Brain microvascular endothelial cell (primary cell): ENCODE data around the gene BMP8B.
A peak's percentile ranks its signal among the peaks of the same experiment; 100 is the strongest.

Experiments
- DNase-seq: peaks from one replicate; pipeline ENCODE4 v3.0.0-alpha.2; 2020
- H3K27ac ChIP-seq: fragments of 250-450 bp; sonication (Bioruptor Pico); 2 replicates; pipeline ENCODE4 v1.5.1; 2020; ENCODE audit warnings: mild to moderate bottlenecking, moderate library complexity
- H3K27me3 ChIP-seq: fragments of 250-450 bp; sonication (Bioruptor Pico); replicated peaks from 2 replicates; pipeline ENCODE4 v1.5.1; 2020; ENCODE audit warnings: mild to moderate bottlenecking
- H3K36me3 ChIP-seq: fragments of 250-450 bp; sonication (Bioruptor Pico); replicated peaks from 2 replicates; pipeline ENCODE4 v1.5.1; 2020; ENCODE audit warnings: mild to moderate bottlenecking
- H3K4me3 ChIP-seq: 2 replicates; pipeline ENCODE4 v1.5.1; 2011; ENCODE audit warnings: low read depth, mild to moderate bottlenecking, control low read depth, low read length, moderate library complexity
- in situ Hi-C: cut with HindIII; loops from 2 replicates; pipeline ENCODE4 v1.10.0; 2017; ENCODE audit warnings: low sequenced_read_pairs, low pct_ligation_motif_present
- TF ChIP-seq, protein P1 (sequence below): IDR thresholded peaks from 2 replicates; pipeline ENCODE4 v1.5.1; 2011; ENCODE audit warnings: low read depth, mild to moderate bottlenecking, moderate library complexity, low read length, control low read depth, inconsistent platforms; ENCODE audit errors: missing control alignments

The BMP8B gene

DNA sequence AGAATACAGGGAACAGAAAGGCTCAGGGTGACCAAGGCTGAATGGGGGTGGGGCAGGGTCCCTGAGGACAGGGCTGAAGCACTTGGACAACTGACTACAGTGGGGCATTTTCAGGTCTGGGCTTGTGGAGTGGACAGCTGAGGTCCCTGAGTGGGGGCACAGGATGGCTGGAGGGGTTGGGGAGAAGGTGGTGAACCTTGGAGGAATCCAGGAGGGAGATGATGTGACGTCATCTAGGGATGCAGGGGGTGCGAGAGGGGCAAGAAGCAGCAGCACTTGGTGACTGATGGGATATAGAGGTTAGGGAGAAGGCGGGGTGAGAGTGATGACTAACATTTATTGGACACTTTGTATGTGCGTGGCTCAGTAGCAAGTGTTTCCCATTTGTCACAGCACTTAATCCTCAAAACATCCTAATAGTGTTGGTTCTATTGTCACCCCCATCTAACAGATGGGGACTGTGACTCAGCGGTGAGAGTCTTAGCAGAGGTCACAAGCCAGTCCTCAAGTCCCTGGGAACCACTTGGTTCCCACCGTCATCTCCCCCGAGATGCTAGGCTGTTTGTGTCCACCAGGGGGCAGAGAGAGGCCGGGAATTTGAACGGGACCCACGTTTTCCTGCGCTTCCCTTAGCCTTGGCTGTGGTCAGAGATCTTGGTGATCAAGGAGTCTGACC, 27.9 kb upstream of the BMP8B start:
- in situ Hi-C loops: no loop called here
- H3K27ac ChIP-seq: no peak overlapping the region
- TF ChIP-seq, protein P1, sequence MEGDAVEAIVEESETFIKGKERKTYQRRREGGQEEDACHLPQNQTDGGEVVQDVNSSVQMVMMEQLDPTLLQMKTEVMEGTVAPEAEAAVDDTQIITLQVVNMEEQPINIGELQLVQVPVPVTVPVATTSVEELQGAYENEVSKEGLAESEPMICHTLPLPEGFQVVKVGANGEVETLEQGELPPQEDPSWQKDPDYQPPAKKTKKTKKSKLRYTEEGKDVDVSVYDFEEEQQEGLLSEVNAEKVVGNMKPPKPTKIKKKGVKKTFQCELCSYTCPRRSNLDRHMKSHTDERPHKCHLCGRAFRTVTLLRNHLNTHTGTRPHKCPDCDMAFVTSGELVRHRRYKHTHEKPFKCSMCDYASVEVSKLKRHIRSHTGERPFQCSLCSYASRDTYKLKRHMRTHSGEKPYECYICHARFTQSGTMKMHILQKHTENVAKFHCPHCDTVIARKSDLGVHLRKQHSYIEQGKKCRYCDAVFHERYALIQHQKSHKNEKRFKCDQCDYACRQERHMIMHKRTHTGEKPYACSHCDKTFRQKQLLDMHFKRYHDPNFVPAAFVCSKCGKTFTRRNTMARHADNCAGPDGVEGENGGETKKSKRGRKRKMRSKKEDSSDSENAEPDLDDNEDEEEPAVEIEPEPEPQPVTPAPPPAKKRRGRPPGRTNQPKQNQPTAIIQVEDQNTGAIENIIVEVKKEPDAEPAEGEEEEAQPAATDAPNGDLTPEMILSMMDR: peak; percentile 86
- H3K27me3 ChIP-seq: no peaks in the 10 kb centered on the region
- no peak overlapping the region for H3K4me3 ChIP-seq
- peak; percentile 73 for DNase-seq
- no peaks in the 10 kb centered on the region for H3K36me3 ChIP-seq

DNA sequence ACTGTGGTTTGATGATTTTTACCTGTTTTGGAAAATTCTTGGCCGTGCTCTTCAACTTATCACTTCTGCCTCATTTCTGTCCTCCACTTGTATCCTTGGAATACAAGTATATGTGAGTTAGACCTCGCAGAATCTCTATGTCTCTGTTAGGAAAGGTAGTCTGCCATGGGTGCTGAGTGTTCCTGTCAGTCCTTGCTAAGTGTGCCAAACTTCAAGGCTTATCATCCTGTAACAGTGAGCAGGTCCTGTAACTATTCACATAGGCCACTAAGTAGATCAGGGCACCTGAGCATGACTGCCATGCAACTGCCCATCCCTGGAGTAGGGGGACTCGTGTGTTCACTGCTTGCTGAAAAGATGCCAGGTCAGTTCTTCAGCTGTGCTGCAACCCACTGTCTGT, 24.2 kb upstream of the BMP8B start:
- no peak overlapping the region for H3K4me3 ChIP-seq
- DNase-seq: no peak
- TF ChIP-seq, protein P1: no peak
- in situ Hi-C loops: no loop called here
- no peaks in the 10 kb centered on the region for H3K27me3 ChIP-seq
- no peaks in the 10 kb centered on the region for H3K36me3 ChIP-seq
- H3K27ac ChIP-seq: no peak overlapping the region

DNA sequence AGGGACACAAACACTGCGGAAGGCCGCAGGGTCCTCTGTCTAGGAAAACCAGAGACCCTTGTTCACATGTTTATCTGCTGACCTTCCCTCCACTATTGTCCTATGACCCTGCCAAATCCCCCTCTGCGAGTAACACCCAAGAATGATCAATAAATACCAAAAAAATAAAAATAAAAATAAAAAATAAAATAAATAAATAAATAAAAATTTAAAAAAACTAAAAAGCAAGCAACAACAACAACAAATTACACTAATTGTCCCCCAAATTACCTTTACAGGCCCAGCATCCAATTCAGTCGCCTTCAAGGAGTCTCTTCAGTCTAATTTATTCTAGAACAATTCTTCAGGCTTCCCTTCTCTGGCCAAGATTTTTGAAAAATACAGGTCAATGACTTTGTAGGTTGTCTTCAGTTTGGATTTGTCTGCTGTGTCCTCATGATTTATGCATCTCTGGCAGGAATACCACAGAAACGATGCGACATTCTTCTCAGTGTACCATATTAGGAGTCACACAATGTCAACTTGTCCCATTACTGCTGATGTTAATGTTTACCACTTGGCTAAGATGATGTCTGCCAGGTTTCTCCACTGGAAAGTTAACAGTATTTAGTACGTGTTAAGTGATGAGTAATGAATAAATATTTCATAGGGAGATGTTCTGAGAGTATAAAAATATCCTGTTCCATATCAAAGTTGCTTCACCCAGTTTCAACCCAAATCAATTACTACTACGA, 20.3 kb upstream of the BMP8B start:
- Histone ChIP-seq H3K4me3 (no peak overlapping the region), H3K27ac (no peak overlapping the region), H3K27me3 (no peaks in the 10 kb centered on the region), H3K36me3 (no peaks in the 10 kb centered on the region)
- TF ChIP-seq, protein P1: no peak
- DNase-seq: no peak
- in situ Hi-C loops: no loop called here

DNA sequence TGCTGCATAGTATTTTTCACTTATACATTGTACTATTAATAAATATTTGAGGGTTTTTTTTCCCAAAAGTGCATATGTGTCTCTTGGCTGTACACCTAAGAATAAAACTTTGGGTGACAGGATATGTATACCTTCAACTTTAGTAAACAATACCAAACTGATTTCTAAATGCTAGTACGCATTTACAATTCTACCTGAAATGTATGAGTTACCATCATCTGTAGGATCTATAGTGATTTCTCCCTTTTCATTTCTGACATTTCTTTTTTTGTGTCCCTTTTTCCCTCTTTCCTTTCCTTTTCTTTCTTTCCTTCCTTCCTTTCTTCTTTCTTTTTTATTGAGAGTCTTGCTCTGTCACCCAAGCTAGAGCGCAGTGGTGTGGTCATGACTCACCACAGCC, 16.7 kb upstream of the BMP8B start:
- Histone ChIP-seq H3K27ac (no peak overlapping the region), H3K36me3 (no peaks in the 10 kb centered on the region), H3K4me3 (no peak overlapping the region), H3K27me3 (no peaks in the 10 kb centered on the region)
- no peak for DNase-seq
- TF ChIP-seq, protein P1: no peak
- in situ Hi-C loops: no loop called here

DNA sequence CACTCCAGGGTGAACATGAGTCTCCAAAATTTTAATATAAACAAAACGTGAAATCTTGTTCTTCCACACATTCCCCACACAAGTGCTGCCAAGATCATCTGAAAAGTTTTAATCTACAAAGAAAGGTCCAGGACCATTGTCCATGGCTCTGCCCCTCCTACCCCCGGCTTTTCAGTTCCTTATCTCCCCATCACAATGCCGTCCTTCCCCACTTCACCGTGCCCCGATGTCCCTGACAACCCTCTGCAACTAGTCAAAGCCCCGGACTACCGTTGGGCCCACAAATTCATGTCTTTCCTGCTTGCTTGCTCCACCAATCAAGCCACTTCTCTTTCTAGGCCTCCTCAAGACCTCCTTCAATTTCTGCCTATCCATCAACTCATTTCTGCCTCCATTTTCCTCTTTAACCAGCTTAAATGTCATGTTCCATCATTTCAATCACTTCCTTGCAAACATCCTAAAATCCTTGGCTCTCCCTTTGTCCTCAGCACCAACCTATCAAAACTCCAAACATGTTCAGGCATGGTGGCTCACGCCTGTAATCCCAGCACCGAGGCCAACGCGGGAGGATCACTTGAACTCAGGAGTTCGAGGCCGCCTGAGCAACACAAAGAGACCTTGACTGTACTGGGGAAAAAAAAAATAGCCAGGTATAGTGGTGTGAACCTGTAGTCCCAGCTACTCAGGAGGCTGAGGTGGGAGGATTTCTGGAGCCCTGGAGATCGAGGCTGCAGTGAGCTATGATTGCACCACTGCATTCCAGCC, 14.0 kb upstream of the BMP8B start:
- Histone ChIP-seq H3K36me3 (no peaks in the 10 kb centered on the region), H3K27me3 (no peaks in the 10 kb centered on the region), H3K4me3 (no peak overlapping the region), H3K27ac (no peak overlapping the region)
- no peak for DNase-seq
- TF ChIP-seq, protein P1: no peak
- in situ Hi-C loops: no loop called here
